HG02571 (cell line): ENCODE measurements around the gene OR56A4.
"Not testable (repeated sequence)": the region's sequence is repeated elsewhere in the genome, so short reads cannot be mapped to it uniquely, and the experiment has no call there.

ENCODE experiments used
- ATAC-seq: cut with Tn5 transposase; IDR thresholded peaks from one replicate; pipeline ENCODE4 v1.9.1; 2021; ENCODE audit warnings: mild to moderate bottlenecking, moderate library complexity; ENCODE audit not compliant: unreplicated experiment

Gene OR56A4

GRCh38 chr11:5960704-5961320, 45.9 kb downstream of the OR56A4 start:
- ATAC-seq, result not testable (repeated sequence)

GRCh38 chr11:5955586-5955985, 51.2 kb downstream of the OR56A4 start:
- ATAC-seq, result no peak
